Muscle layer of duodenum (tissue), 2 donors: ENCODE results near the gene SPRED3.
A peak's percentile ranks its signal among the peaks of the same experiment; 100 is the strongest.

ENCODE experiments used
- H3K27ac ChIP-seq: one replicate; pipeline ENCODE4 v1.7.0; 2013; ENCODE audit warnings: mild to moderate bottlenecking, low read length
- H3K27me3 ChIP-seq: one replicate; pipeline ENCODE4 v1.7.0; 2013; ENCODE audit warnings: low read depth, mild to moderate bottlenecking, control low read depth, low read length
- H3K36me3 ChIP-seq, 2 donors: one replicate each; pipeline ENCODE4 v1.7.0; 2013; ENCODE audit warnings: low read length in 2 of 2, control low read depth in 1 of 2, mild to moderate bottlenecking in 1 of 2; ENCODE audit not compliant: insufficient read depth in 2 of 2, control insufficient read depth in 1 of 2
- H3K4me1 ChIP-seq, 2 donors: one replicate each; pipeline ENCODE4 v1.7.0; 2013; ENCODE audit warnings: low read length in 2 of 2, mild to moderate bottlenecking in 2 of 2, control low read depth in 1 of 2, moderate library complexity in 1 of 2; ENCODE audit not compliant: insufficient read depth in 2 of 2, control insufficient read depth in 1 of 2
- H3K4me3 ChIP-seq, 2 donors: one replicate each; pipeline ENCODE4 v1.7.0; 2013; ENCODE audit warnings: low read length in 2 of 2, low read depth in 1 of 2, mild to moderate bottlenecking in 1 of 2
- H3K9me3 ChIP-seq, 2 donors: one replicate each; pipeline ENCODE4 v1.7.0; 2013; ENCODE audit warnings: low read length in 2 of 2, control low read depth in 1 of 2, mild to moderate bottlenecking in 1 of 2; ENCODE audit not compliant: control insufficient read depth in 1 of 2
- donor health status: healthy.

SPRED3 gene

GRCh38 chr19:38374332-38375097 is 14.0 kb upstream of the SPRED3 start, which contains the start of gene PSMD8:
TSS of gene PSMD8 (plus strand) at chr19:38374571. CDS start at chr19:38374602, 31 bp downstream.
- Histone ChIP-seq H3K4me1 (peaks cover 9 to 25% of the 10 kb centered on the region in 2 donors), H3K36me3 (peaks cover 4 to 16% of the 10 kb centered on the region in 2 donors), H3K27me3 (no peaks in the 10 kb centered on the region), H3K9me3 (no peaks in the 10 kb centered on the region), H3K27ac (peak within 1 kb of the TSS; percentile 87), H3K4me3 (peak within 1 kb of the TSS; percentile 89 to 91)

DNA sequence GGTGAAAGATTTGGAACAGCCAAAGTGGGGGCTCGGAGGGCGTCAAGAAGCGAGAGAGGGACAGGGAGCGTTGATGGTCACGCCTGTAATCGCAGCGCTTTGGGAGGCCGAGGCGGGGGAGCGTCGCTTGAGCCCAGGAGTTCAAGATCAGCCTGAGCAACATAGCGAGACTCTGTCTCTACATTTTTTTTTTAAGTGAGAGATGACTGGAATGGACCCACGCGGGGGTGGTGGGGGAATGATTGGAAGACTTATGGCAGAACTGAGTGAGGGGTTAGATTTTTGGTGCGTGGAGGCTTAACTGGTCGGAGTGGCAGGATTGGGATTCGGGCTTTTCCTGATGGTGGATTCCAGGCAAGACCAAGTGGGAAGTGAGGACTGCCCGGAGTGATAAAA is 13.4 kb upstream of the SPRED3 start:
- no peaks in the 10 kb centered on the region for H3K9me3 ChIP-seq
- H3K27ac ChIP-seq, result peak overlapping the region; percentile 87
- H3K4me3 ChIP-seq, result peak overlapping the region; percentile 89 to 91
- peaks cover 6 to 20% of the 10 kb centered on the region in 2 donors for H3K36me3 ChIP-seq
- H3K4me1 ChIP-seq, result peaks cover 9 to 25% of the 10 kb centered on the region in 2 donors
- no peaks in the 10 kb centered on the region for H3K27me3 ChIP-seq

DNA sequence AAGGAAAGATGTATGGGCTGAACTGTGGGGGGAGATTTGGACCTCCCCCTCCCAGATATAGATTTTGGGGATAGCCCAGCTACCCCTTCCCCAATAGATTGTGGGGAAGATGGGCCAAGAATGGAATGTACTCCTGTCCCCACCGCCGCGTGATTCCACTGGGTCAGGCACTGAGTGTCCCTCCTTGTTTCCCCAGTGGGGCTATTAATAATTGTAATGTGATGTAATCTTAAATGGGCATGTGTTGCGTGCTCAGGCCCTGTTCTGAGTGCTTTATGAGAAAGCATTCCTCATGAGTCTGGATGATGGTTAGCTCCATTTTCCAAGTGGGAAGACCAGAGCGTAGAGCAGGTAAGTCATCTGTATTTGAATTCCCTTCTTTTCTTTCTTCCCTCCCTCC is 12.7 kb upstream of the SPRED3 start:
- peak overlapping the region; percentile 89 to 91 for H3K4me3 ChIP-seq
- peaks cover 9 to 25% of the 10 kb centered on the region in 2 donors for H3K4me1 ChIP-seq
- peak overlapping the region; percentile 87 for H3K27ac ChIP-seq
- no peaks in the 10 kb centered on the region for H3K27me3 ChIP-seq
- H3K9me3 ChIP-seq, result no peaks in the 10 kb centered on the region
- peaks cover 6 to 26% of the 10 kb centered on the region in 2 donors for H3K36me3 ChIP-seq

DNA sequence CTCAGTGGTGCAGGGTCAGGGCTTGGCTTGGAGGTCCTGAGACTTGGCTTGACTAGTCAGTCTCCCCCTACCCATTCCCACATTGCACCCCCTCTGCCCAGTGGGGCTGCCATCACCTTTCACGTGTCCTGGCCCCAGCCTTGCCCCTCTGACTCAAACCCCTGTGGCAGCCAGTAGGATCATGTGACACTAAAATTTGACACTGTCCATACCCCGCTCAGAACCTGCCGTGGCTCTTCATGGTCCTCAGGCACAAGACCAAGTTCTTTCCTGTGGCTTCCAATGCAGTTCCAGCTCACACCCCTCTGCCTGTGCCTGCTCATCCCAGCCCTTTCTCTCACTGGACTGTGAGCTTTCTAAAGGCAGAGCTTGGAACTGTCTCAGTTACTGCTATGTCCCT is 11.9 kb upstream of the SPRED3 start:
- H3K4me1 ChIP-seq, result peaks cover 9 to 25% of the 10 kb centered on the region in 2 donors
- H3K27ac ChIP-seq, result no peak overlapping the region
- H3K27me3 ChIP-seq, result no peaks in the 10 kb centered on the region
- no peak overlapping the region for H3K4me3 ChIP-seq
- no peaks in the 10 kb centered on the region for H3K9me3 ChIP-seq
- H3K36me3 ChIP-seq, result peaks cover 14 to 34% of the 10 kb centered on the region in 2 donors

- peaks cover 9 to 25% of the 10 kb centered on the region in 2 donors for H3K4me1 ChIP-seq
- no peaks in the 10 kb centered on the region for H3K27me3 ChIP-seq
- no peaks in the 10 kb centered on the region for H3K9me3 ChIP-seq
- peaks cover 19 to 39% of the 10 kb centered on the region in 2 donors for H3K36me3 ChIP-seq
- H3K27ac ChIP-seq, result no peak overlapping the region
- H3K4me3 ChIP-seq, result no peak overlapping the region
These were observed 11.4 kb upstream of the SPRED3 start for GRCh38 chr19:38377052-38377451.

DNA sequence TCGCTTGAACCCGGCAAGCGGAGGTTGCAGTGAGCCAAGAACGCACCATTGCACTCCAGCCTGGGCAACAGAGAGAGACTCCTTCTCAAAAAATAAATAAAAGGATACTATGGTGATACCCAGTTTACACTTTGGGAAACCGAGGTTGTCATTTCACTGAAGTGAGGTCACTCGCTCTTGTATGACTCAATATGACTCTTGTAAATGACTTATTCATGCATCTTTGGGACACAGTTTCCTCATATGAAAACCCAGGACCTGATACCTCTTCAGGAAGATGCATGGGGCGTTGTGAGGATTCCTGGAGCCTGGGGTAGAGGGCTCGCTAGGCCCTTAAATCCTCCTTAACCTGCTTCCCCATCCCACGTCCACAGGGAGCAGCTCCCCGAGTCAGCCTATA is 9.6 kb upstream of the SPRED3 start:
- Histone ChIP-seq H3K9me3 (no peaks in the 10 kb centered on the region), H3K27ac (no peak overlapping the region), H3K4me3 (no peak overlapping the region), H3K4me1 (peaks cover 9 to 25% of the 10 kb centered on the region in 2 donors), H3K27me3 (no peaks in the 10 kb centered on the region), H3K36me3 (peaks cover 31 to 57% of the 10 kb centered on the region in 2 donors)

- Histone ChIP-seq H3K4me1 (peaks cover 3 to 13% of the 10 kb centered on the region in 2 donors), H3K27ac (no peak overlapping the region), H3K36me3 (peaks cover 36 to 67% of the 10 kb centered on the region in 2 donors), H3K4me3 (no peak overlapping the region), H3K27me3 (no peaks in the 10 kb centered on the region), H3K9me3 (no peaks in the 10 kb centered on the region)
These were observed 7.4 kb upstream of the SPRED3 start for GRCh38 chr19:38381138-38381537.

- H3K27ac ChIP-seq, result no peak overlapping the region
- peaks cover 36 to 64% of the 10 kb centered on the region in 2 donors for H3K36me3 ChIP-seq
- no peaks in the 10 kb centered on the region for H3K9me3 ChIP-seq
- peaks cover 3 to 16% of the 10 kb centered on the region in 2 donors for H3K4me1 ChIP-seq
- H3K4me3 ChIP-seq, result no peak overlapping the region
- H3K27me3 ChIP-seq, result no peaks in the 10 kb centered on the region
These were observed 5.3 kb upstream of the SPRED3 start for GRCh38 chr19:38383184-38383583.

GRCh38 chr19:38383743-38384142 is 4.8 kb upstream of the SPRED3 start:
- no peak overlapping the region for H3K27ac ChIP-seq
- H3K4me1 ChIP-seq, result peaks cover 3 to 20% of the 10 kb centered on the region in 2 donors
- peaks cover under 1% of the 10 kb centered on the region for H3K27me3 ChIP-seq
- no peaks in the 10 kb centered on the region for H3K9me3 ChIP-seq
- H3K36me3 ChIP-seq, result peaks cover 36 to 63% of the 10 kb centered on the region in 2 donors
- H3K4me3 ChIP-seq, result no peak overlapping the region

GRCh38 chr19:38384209-38385027 is 4.1 kb upstream of the SPRED3 start:
- peaks cover 33 to 56% of the 10 kb centered on the region in 2 donors for H3K36me3 ChIP-seq
- H3K27ac ChIP-seq, result no peak overlapping the region
- H3K4me1 ChIP-seq, result peaks cover 3 to 27% of the 10 kb centered on the region in 2 donors
- H3K27me3 ChIP-seq, result peaks cover 4% of the 10 kb centered on the region
- H3K4me3 ChIP-seq, result no peak overlapping the region
- no peaks in the 10 kb centered on the region for H3K9me3 ChIP-seq

DNA sequence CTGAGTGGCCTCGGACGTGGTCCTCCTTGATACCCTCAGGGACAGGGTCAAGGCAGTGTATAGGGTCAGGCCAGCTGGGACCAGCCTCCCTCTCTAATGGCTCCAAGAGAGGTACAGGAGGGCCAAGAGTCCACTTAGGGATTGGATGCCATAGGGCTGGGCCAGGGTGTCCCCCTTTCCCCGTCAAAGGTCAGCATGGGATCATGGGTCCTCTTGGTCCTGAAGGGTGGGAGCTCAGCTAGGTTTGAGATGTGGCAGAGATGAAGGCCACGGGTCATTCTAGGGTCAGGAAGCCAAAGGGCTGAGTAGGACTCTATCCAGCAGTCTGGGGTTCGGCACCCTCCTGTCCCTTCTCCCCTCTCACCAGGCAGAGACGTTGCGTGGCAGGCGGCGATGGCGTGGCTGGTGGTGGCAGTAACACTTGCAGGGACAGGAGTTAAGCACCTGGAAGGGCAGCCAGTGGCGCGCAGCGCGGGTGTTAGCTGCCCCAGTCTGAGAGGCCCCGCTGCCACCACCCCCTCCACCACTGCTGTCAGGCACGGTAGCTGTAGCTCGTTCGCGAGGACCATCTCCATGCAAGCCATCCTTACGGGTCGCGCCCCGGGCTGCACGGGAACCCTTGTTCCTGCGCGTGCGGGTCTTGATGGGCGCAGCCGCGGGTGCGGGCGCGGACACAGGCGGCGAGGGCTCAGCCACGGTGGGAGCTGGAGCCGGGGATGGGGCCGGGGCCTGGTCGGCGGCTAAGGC is 3.3 kb upstream of the SPRED3 start:
- Histone ChIP-seq H3K4me1 (peaks cover 3 to 28% of the 10 kb centered on the region in 2 donors), H3K36me3 (peaks cover 30 to 50% of the 10 kb centered on the region in 2 donors), H3K9me3 (no peaks in the 10 kb centered on the region), H3K4me3 (no peak overlapping the region), H3K27me3 (peaks cover 4% of the 10 kb centered on the region), H3K27ac (no peak overlapping the region)
